ENCODE measurements around the gene WWOX.
A peak's percentile ranks its signal among the peaks of the same experiment; 100 is the strongest.
"Not testable (repeated sequence)": the region's sequence is repeated elsewhere in the genome, so short reads cannot be mapped to it uniquely, and the experiment has no call there.

Gene WWOX

GRCh38 chr16:78099271-78100111 is at the start of gene WWOX:
WWOX (plus strand) TSS chr16:78099654.
- DNase-seq (ENCODE audit: low read depth in 2 of 2) = peak; percentile 87 to 91

GRCh38 chr16:78050734-78051400 is 48.6 kb upstream of the WWOX start:
- no peak for DNase-seq (ENCODE audit: low read depth in 2 of 2)

- DNase-seq (ENCODE audit: low read depth in 2 of 2) = no peak
Observed at GRCh38 chr16:78057803-78058564, 41.5 kb upstream of the WWOX start.

- DNase-seq (ENCODE audit: low read depth in 2 of 2) = not testable (repeated sequence)
Observed at GRCh38 chr16:78059806-78060205, 39.6 kb upstream of the WWOX start.

- no peak for DNase-seq (ENCODE audit: low read depth in 2 of 2)
Observed at GRCh38 chr16:78060295-78060694, 39.2 kb upstream of the WWOX start.

- no peak for DNase-seq (ENCODE audit: low read depth in 2 of 2)
Observed at GRCh38 chr16:78060809-78061208, 38.6 kb upstream of the WWOX start.

GRCh38 chr16:78065319-78065718 is 34.1 kb upstream of the WWOX start:
- DNase-seq (ENCODE audit: low read depth in 2 of 2) = no peak

- no peak for DNase-seq (ENCODE audit: low read depth in 2 of 2)
Observed at GRCh38 chr16:78069913-78070312, 29.5 kb upstream of the WWOX start.

- DNase-seq (ENCODE audit: low read depth in 2 of 2) = no peak
Observed at GRCh38 chr16:78072275-78072674, 27.2 kb upstream of the WWOX start.

GRCh38 chr16:78075800-78076199 is 23.7 kb upstream of the WWOX start:
- DNase-seq (ENCODE audit: low read depth in 2 of 2) = no peak

- DNase-seq (ENCODE audit: low read depth in 2 of 2) = no peak
Observed at GRCh38 chr16:78081341-78081740, 18.1 kb upstream of the WWOX start.

GRCh38 chr16:78091419-78091818 is 8.0 kb upstream of the WWOX start:
- no peak for DNase-seq (ENCODE audit: low read depth in 2 of 2)

- no peak for DNase-seq (ENCODE audit: low read depth in 2 of 2)
Observed at GRCh38 chr16:78092758-78093157, 6.7 kb upstream of the WWOX start.

- no peak for DNase-seq (ENCODE audit: low read depth in 2 of 2)
Observed at GRCh38 chr16:78094166-78094565, 5.3 kb upstream of the WWOX start.

- DNase-seq (ENCODE audit: low read depth in 2 of 2) = no peak
Observed at GRCh38 chr16:78094998-78095397, 4.5 kb upstream of the WWOX start.

GRCh38 chr16:78096386-78096785 is 3.1 kb upstream of the WWOX start:
- DNase-seq (ENCODE audit: low read depth in 2 of 2) = no peak

- DNase-seq (ENCODE audit: low read depth in 2 of 2) = no peak
Observed at GRCh38 chr16:78097548-78097947, 1.9 kb upstream of the WWOX start.

GRCh38 chr16:78098087-78098486 is 1.4 kb upstream of the WWOX start:
- DNase-seq (ENCODE audit: low read depth in 2 of 2) = no peak

GRCh38 chr16:78098595-78099270 is 721 bp upstream of the WWOX start:
- no peak for DNase-seq (ENCODE audit: low read depth in 2 of 2)

GRCh38 chr16:78100112-78100467 is 636 bp downstream of the WWOX start:
- DNase-seq (ENCODE audit: low read depth in 2 of 2) = no peak

- DNase-seq (ENCODE audit: low read depth in 2 of 2) = no peak
Observed at GRCh38 chr16:78102122-78102660, 2.7 kb downstream of the WWOX start.

GRCh38 chr16:78102865-78103264 is 3.4 kb downstream of the WWOX start:
- no peak for DNase-seq (ENCODE audit: low read depth in 2 of 2)
